Stomach (tissue), 4 donors: ENCODE data around the gene NAGK.
"Not testable (repeated sequence)": the region's sequence is repeated elsewhere in the genome, so short reads cannot be mapped to it uniquely, and the experiment has no call there.

Experiments used
- CTCF ChIP-seq, 7 experiments: fragments of 450-650 bp in 4 of 7; fragments of 200-600 bp in 3 of 7; sonication (generic) in 3 of 7; IDR thresholded peaks; one replicate each; pipeline ENCODE4 v1.5.1; 2016 to 2019; ENCODE audit warnings: antibody characterized with exemption in 7 of 7, control low read depth in 2 of 7, mild to moderate bottlenecking in 1 of 7
- POLR2A ChIP-seq, 4 donors: fragments of 450-650 bp; IDR thresholded peaks; one replicate each; pipeline ENCODE4 v1.6.1; 2016; ENCODE audit warnings: antibody characterized with exemption in 4 of 4, control low read depth in 2 of 4, mild to moderate bottlenecking in 1 of 4, moderate library complexity in 1 of 4
- POLR2AphosphoS5 ChIP-seq, 3 donors: sonication (generic); formaldehyde crosslinking; IDR thresholded peaks; one replicate each; pipeline ENCODE4 v1.6.1; 2016; ENCODE audit warnings: antibody characterized with exemption in 3 of 3

- peak in 3 of 7 experiments; percentile 11 to 56 (median 29) for TF ChIP-seq CTCF (IDR thresholded peaks at IDR 0.05)
- TF ChIP-seq POLR2A (IDR thresholded peaks at IDR 0.05): not testable (repeated sequence)
- TF ChIP-seq POLR2AphosphoS5 (IDR thresholded peaks at IDR 0.05): peak in 1 of 3 donors; percentile 46
These were observed 44.8 kb upstream of the NAGK start for GRCh38 chr2:71023553-71024243.
